Renal pelvis (tissue), 12 donors: ENCODE data around the gene ZNF735. TPM values are rescaled to one million over a fixed set of nuclear protein-coding genes. Genes with fewer than 3 reads are reported as not detected.
"Not testable (repeated sequence)": the region's sequence is repeated elsewhere in the genome, so short reads cannot be mapped to it uniquely, and the experiment has no call there.

ENCODE experiments used
- DNase-seq: peaks from one replicate; pipeline ENCODE4 v3.0.0-alpha.2; 2013
- long read RNA-seq, 16 experiments: transcript quantifications; one replicate each; lab custom pipeline, GENCODE V29; 2026
- polyA plus RNA-seq, 3 donors: library from polyadenylated mRNA; unstranded; fragments of 120-200 nt; gene quantifications; one replicate each; pipeline ENCODE4 v1.2.1, GENCODE V29; 2013; ENCODE audit not compliant: insufficient read length in 3 of 3

Gene ZNF735
- not detected for polyA plus RNA-seq
- long read RNA-seq, donor 1: 0 reads
- long read RNA-seq, donor 2: 0 reads
- long read RNA-seq, donor 3: 0 reads
- long read RNA-seq, donor 4: 0 reads
- long read RNA-seq, donor 5: 0 reads
- long read RNA-seq, donor 6: 0 reads
- long read RNA-seq, donor 7: 0 reads
- long read RNA-seq, donor 8: 0 reads
- long read RNA-seq, donor 9: 0 reads
- long read RNA-seq, donor 10: 0 reads
- long read RNA-seq, donor 11: 0 reads
- long read RNA-seq, donor 12: 0 reads
- long read RNA-seq, donor 13: 0 reads
- long read RNA-seq, donor 14: 0 reads
- long read RNA-seq, donor 15: 0 reads
- long read RNA-seq, donor 16: 0 reads

DNA sequence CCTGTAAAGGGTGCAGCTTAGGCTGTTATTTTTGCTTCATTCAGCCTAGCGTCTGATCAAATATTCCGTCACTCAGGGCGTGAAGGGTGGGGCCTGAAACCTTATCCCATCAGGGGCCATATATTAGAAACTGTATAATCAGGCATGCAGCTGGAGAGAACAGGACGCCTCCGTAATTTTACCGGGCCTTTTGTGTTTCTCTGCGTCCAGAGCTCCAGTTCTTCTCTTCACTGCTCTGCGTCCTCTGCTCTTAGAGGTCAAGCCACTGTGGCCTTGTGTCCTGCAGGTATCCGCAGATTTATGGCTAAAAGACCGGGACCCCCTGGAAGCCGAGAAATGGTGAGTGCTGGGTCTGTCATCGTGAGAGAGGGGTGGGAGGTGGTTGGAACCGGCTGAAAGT is at the start of gene ZNF735:
Gene ZNF735, plus strand, starts transcription at position 301 of the 400 bp plus-strand sequence. Its CDS starts 0 bp downstream, at position 301.
- DNase-seq: no peak

- not testable (repeated sequence) for DNase-seq
Measured at GRCh38 chr7:64170974-64171373, 36.0 kb upstream of the ZNF735 start.

GRCh38 chr7:64174328-64174727 is 32.7 kb upstream of the ZNF735 start:
- no peak for DNase-seq

GRCh38 chr7:64174941-64175340 is 32.1 kb upstream of the ZNF735 start:
- no peak for DNase-seq

DNA sequence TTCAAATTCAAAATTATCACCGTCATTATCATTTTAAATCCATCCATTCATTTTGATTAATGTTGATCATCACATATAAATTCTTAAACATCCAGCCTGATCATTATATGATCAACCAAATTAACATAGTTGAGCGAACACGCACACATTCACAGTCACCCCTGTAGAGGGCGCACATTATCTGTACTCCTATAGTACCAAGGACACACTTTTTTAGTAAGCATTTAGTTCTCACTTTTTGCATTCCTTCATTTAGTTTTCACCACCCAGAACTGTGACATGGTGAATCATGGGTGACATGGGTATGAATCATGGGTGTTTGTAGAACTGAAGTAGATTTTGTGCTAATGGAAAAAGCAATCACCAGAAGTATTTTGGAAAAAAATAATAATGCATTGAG is 26.0 kb upstream of the ZNF735 start:
- DNase-seq: no peak

DNA sequence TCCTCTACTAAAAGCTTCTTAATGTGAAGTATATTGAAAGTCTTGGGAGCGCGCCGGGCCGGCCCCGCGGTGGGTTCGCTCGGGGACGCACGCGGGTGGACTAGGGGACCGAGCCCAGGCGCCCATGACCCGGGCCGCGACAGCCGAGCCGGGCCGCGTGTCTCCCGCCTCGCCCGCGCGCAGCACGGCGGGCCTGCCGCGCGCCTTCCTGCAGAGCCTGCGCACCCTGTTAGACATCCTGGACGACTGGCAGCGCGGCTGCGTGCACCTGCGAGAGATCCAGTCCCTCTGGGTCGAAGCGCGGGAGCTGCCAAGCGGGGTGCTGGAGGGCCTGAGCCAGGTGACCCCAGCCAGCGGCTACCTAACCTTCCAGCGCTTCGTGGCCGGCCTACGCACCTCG is 25.4 kb upstream of the ZNF735 start:
- DNase-seq: no peak

DNA sequence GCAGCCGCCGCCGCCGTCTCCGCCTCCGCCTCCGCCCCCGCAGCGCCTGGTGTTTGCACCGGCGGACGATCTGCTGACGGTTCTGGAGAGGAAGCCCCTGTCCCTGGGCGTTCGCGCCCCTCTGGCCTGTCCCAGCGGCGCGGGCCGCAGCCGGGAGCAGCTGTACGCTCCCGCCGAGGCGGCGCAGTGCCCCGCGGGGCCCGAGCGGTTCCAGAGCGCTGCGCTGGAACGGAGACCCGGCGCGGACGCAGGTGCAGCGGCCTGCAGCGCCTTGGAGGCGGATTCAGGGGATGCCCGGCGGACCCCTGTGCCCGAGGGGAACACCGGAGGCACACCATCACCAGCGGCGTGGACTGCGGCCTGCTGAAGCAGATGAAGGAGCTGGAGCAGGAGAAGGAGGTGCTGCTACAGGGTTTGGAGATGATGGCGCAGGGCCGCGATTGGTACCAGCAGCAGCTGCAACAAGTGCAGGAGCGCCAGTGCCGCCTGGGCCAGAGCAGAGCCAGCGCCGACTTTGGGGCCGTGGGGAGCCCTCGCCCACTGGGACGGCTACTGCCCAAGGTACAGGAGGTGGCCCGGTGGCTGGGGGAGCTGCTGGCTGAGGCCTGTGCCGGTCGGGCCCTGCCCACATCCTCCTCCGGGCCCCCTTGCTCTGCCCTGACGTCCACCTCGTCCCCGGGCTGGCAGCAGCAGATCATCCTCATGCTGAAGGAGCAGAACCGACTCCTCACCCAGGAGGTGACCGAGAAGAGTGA is 24.8 kb upstream of the ZNF735 start:
- no peak for DNase-seq

- DNase-seq: no peak
Measured at GRCh38 chr7:64183126-64183742, 23.8 kb upstream of the ZNF735 start.

GRCh38 chr7:64183827-64184372 is 23.1 kb upstream of the ZNF735 start:
- no peak for DNase-seq

GRCh38 chr7:64184376-64184775 is 22.6 kb upstream of the ZNF735 start:
- no peak for DNase-seq

DNA sequence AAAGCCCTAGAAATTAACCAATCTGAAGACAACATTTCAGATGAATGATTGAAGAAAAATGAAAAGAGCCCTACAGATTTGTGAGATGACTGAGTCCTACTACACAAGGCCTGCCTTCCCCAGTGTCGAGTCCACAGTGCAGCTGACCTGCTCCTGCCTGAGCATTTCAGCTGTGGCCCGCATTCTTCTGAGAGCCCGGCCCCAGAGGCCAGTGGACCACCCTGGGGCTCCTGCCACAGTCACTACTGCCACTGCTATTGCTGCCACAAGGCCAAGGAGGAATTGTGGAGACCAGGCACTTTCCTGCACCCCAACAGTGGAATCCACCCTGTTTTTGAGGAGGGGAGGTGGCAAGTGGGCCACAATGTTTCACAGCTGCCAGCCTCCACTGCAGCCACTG is 19.6 kb upstream of the ZNF735 start:
- DNase-seq: no peak

DNA sequence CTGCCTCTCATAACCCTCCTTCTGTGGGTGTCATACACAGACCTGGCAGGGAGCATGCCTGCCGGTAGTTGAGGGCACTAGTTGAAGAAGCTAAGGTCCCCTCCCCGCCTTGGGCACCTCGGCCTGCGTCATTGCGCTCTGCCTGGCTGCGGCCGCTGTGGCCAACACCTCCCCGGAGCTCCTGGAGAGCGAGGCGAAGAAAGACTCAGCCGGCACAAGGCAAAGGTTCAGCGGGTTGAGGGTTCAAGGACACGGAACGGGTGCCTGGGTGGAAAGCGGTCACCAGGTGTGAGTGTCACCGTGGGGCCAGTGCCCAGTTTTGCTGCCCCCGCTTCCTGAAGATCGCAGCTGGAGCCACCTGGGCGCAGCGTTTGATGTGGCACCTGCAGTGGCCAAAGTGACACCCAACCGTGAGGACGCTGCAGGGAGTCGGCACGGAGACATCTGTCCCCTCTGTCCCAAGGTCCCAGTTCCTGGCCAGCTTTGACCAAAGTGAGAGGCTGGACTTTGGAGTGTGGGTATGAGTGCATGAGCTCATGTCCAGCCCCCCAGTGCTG is 14.8 kb upstream of the ZNF735 start:
- no peak for DNase-seq

- DNase-seq: no peak
Measured at GRCh38 chr7:64192775-64193174, 14.2 kb upstream of the ZNF735 start.

DNA sequence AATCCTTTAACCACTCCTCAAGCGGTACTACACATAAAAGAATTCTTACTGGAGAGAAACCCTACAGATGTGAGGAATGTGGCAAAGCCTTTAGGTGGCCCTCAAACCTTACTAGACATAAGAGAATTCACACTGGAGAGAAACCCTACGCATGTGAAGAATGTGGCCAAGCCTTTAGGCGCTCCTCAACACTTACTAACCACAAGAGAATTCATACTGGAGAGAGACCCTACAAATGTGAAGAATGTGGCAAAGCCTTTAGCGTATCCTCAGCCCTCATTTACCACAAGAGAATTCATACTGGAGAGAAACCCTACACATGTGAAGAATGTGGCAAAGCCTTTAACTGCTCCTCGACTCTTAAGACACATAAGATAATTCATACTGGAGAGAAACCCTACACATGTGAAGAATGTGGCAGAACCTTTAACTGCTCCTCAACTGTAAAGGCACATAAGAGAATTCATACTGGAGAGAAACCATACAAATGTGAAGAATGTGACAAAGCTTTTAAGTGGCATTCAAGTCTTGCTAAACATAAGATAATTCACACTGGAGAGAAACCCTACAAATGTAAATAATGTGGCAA is 12.8 kb downstream of the ZNF735 start:
- not testable (repeated sequence) for DNase-seq

GRCh38 chr7:64223366-64223765 is 16.4 kb downstream of the ZNF735 start:
- DNase-seq: no peak

DNA sequence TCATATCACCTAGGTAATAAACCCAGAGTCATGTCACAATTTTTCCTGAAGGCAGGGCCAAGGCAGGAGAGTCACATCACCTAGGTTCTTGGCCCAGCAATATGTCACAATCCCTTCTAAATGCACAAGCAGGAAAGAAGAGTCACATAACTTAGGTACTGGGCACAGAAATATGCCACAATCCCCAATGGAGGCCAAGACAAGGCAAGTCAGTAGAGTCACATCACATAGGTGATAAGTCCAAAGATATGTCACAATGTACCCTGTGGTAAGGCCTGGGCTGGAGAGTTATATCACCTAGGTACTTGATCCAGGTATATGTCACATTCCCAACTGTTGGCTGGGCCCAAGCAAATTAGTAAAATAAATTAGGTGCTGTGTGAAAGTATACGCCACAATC is 21.2 kb downstream of the ZNF735 start, which contains the start of gene ZNF679:
Gene ZNF679, plus strand, starts transcription at position 301 of the 400 bp plus-strand sequence. CDS start 20,644 bp downstream, outside the sequence.
- DNase-seq: not testable (repeated sequence)

DNA sequence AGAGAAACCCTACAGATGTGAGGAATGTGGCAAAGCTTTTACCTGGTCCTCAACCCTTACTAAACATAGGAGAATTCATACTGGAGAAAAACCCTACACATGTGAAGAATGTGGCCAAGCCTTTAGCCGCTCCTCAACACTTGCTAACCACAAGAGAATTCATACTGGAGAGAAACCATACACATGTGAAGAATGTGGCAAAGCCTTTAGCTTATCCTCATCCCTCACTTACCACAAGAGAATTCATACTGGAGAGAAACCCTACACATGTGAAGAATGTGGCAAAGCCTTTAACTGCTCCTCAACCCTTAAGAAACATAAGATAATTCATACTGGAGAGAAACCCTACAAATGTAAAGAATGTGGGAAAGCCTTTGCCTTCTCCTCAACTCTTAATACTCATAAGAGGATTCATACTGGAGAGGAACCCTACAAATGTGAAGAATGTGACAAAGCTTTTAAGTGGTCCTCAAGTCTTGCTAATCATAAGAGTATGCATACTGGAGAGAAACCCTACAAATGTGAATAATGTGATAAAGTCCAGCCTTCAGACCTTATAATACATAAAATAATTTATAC is 59.4 kb downstream of the ZNF735 start:
- DNase-seq: no peak
